HepG2 (cell line): ENCODE data around the gene CIDEA. TPM values are rescaled to one million over a fixed set of nuclear protein-coding genes. Genes with fewer than 3 reads are reported as not detected.

Experiments
- CAMTA2 ChIP-seq: sonication (generic); formaldehyde crosslinking; IDR thresholded peaks from 2 replicates; pipeline ENCODE4 v1.4.0; 2020; ENCODE audit warnings: mild to moderate bottlenecking, missing genetic modification reagents, borderline replicate concordance
- HDAC1 ChIP-seq: sonication (generic); formaldehyde crosslinking; IDR thresholded peaks from 2 replicates; pipeline ENCODE4 v1.5.1; 2020; ENCODE audit warnings: mild to moderate bottlenecking, missing genetic modification reagents
- JUNB ChIP-seq: sonication (generic); formaldehyde crosslinking; IDR thresholded peaks from 2 replicates; pipeline ENCODE4 v1.8.0; 2022; ENCODE audit warnings: missing genetic modification reagents, mild to moderate bottlenecking, borderline replicate concordance
- SMAD1 ChIP-seq: sonication (generic); formaldehyde crosslinking; IDR thresholded peaks from 2 replicates; pipeline ENCODE4 v1.4.0; 2020; ENCODE audit warnings: missing genetic modification reagents, low read depth, mild to moderate bottlenecking, borderline replicate concordance
- ZMAT3 ChIP-seq: sonication (generic); formaldehyde crosslinking; conservative IDR thresholded peaks from 2 replicates; pipeline ENCODE4 v1.7.0; 2021; ENCODE audit warnings: missing genetic modification reagents
- ZNF101 ChIP-seq: sonication (generic); formaldehyde crosslinking; IDR thresholded peaks from 2 replicates; pipeline ENCODE4 v1.4.0; 2020; ENCODE audit warnings: mild to moderate bottlenecking, low read depth, missing genetic modification reagents, borderline replicate concordance
- ZNF20 ChIP-seq: sonication (generic); formaldehyde crosslinking; IDR thresholded peaks from 2 replicates; pipeline ENCODE4 v1.4.0; 2020; ENCODE audit warnings: mild to moderate bottlenecking, moderate library complexity, missing genetic modification reagents
- ZNF468 ChIP-seq: sonication (generic); formaldehyde crosslinking; IDR thresholded peaks from 2 replicates; pipeline ENCODE4 v1.8.0; 2022; ENCODE audit warnings: mild to moderate bottlenecking, moderate library complexity, missing genetic modification reagents
- ZNF766 ChIP-seq: sonication (generic); formaldehyde crosslinking; IDR thresholded peaks from 2 replicates; pipeline ENCODE4 v1.5.0; 2020; ENCODE audit warnings: missing genetic modification reagents, borderline replicate concordance
- polyA plus RNA-seq, 8 experiments: library from polyadenylated mRNA; depleted of rRNA in 3 of 8; stranded (reverse) in 7 of 8; unstranded in 1 of 8; fragments of >200 nt; fragmentation: Illumina TruSeq in 4 of 8; extraction: Trizol in 4 of 8; gene quantifications; 2 replicates each; pipeline versions ENCODE4 v1.2.1 to v1.2.3, GENCODE V29; 2011 to 2016; ENCODE audit warnings: low read depth in 4 of 8, missing spikeins in 1 of 8, mixed read lengths in 1 of 8; ENCODE audit not compliant: insufficient read depth in 1 of 8
- total RNA-seq, 5 experiments: library from RNA; depleted of rRNA; stranded (reverse); fragments of >200 nt; fragmentation: Illumina TruSeq; extraction: Trizol; gene quantifications; 2 replicates each; pipeline ENCODE4 v1.2.3, GENCODE V29; 2016; ENCODE audit warnings: low read depth in 1 of 5
- TF ChIP-seq, protein P1 (sequence below): sonication (generic); formaldehyde crosslinking; IDR thresholded peaks from 2 replicates; pipeline ENCODE4 v1.8.1; 2022; ENCODE audit warnings: mild to moderate bottlenecking, missing genetic modification reagents
- TF ChIP-seq, protein P2 (sequence below), 2 experiments: sonication (generic) in 1 of 2; formaldehyde crosslinking in 1 of 2; IDR thresholded peaks; 2 replicates each; pipeline versions ENCODE4 v1.4.0 to v1.6.1; 2016 to 2020; ENCODE audit warnings: borderline replicate concordance in 1 of 2, low read depth in 1 of 2, mild to moderate bottlenecking in 1 of 2, missing genetic modification reagents in 1 of 2
- TF ChIP-seq, protein P3 (sequence below): sonication (generic); formaldehyde crosslinking; IDR thresholded peaks from 2 replicates; pipeline ENCODE4 v1.5.1; 2020; ENCODE audit warnings: mild to moderate bottlenecking, missing genetic modification reagents, borderline replicate concordance
- TF ChIP-seq, protein P4 (sequence below): sonication (generic); formaldehyde crosslinking; IDR thresholded peaks from 2 replicates; pipeline ENCODE4 v1.8.0; 2022; ENCODE audit warnings: missing genetic modification reagents, mild to moderate bottlenecking, borderline replicate concordance

The CIDEA gene
- total and polyA plus RNA-seq, 2 of the 13 experiments (the other 11 are each of a cell fraction or from before 2014, with no cell fraction given): not detected

DNA sequence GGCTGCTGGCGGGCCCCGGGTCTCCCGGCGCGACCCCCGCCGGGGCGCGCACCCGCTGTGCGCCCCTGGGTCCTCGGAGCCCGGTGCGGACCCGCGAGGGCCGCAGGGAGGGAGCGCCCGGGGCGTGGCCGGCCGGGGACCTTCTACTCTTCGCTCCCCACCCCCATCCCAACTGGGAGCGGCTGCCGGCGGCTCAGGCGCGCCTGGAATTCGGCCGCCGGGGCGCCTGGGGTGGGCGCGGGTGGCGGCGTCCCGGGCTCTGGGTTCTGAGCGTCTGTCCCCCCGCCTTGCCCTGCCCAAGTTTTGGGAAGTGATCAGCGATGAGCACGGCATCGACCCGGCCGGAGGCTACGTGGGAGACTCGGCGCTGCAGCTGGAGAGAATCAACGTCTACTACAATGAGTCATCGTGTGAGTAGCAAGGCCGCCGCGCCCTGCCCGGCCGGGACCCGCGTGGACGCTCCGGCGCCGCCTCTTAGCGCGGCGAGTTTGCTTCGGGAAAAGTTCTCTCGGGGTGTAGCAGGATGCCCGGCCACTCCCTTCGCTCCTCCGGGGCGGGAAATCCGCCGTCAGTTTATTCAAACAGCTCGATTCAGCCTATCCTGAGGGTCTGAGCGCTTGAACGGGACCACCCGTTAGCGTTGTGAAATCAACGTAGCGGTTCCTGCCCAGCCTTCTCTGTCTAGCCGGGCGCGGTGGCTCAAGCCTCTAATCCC is 54.4 kb downstream of the CIDEA start (continued):
- TF ChIP-seq, protein P1, sequence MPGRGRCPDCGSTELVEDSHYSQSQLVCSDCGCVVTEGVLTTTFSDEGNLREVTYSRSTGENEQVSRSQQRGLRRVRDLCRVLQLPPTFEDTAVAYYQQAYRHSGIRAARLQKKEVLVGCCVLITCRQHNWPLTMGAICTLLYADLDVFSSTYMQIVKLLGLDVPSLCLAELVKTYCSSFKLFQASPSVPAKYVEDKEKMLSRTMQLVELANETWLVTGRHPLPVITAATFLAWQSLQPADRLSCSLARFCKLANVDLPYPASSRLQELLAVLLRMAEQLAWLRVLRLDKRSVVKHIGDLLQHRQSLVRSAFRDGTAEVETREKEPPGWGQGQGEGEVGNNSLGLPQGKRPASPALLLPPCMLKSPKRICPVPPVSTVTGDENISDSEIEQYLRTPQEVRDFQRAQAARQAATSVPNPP: no peak
- TF ChIP-seq, protein P2, sequence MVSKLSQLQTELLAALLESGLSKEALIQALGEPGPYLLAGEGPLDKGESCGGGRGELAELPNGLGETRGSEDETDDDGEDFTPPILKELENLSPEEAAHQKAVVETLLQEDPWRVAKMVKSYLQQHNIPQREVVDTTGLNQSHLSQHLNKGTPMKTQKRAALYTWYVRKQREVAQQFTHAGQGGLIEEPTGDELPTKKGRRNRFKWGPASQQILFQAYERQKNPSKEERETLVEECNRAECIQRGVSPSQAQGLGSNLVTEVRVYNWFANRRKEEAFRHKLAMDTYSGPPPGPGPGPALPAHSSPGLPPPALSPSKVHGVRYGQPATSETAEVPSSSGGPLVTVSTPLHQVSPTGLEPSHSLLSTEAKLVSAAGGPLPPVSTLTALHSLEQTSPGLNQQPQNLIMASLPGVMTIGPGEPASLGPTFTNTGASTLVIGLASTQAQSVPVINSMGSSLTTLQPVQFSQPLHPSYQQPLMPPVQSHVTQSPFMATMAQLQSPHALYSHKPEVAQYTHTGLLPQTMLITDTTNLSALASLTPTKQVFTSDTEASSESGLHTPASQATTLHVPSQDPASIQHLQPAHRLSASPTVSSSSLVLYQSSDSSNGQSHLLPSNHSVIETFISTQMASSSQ (IDR thresholded peaks at IDR 0.05; ENCODE audit: low read depth): no peak
- TF ChIP-seq, protein P2 (CRISPR knock-in tag; IDR thresholded peaks at IDR 0.05; ENCODE audit: borderline replicate concordance): no peak
- TF ChIP-seq ZMAT3 (CRISPR knock-in tag) (0 out of 2 replicates have a peak, but pooled peaks have one; percentile 27), ZNF20 (CRISPR knock-in tag) (no peak), ZNF468 (CRISPR knock-in tag) (no peak), CAMTA2 (CRISPR knock-in tag) (0 out of 2 replicates have a peak, but pooled peaks have one; percentile 40), ZNF101 (no peak), SMAD1 (CRISPR knock-in tag) (no peak), HDAC1 (CRISPR knock-in tag) (no peak), JUNB (CRISPR knock-in tag) (no peak), ZNF766 (CRISPR knock-in tag) (0 out of 2 replicates have a peak, but pooled peaks have one; percentile 46)
- TF ChIP-seq, protein P3, sequence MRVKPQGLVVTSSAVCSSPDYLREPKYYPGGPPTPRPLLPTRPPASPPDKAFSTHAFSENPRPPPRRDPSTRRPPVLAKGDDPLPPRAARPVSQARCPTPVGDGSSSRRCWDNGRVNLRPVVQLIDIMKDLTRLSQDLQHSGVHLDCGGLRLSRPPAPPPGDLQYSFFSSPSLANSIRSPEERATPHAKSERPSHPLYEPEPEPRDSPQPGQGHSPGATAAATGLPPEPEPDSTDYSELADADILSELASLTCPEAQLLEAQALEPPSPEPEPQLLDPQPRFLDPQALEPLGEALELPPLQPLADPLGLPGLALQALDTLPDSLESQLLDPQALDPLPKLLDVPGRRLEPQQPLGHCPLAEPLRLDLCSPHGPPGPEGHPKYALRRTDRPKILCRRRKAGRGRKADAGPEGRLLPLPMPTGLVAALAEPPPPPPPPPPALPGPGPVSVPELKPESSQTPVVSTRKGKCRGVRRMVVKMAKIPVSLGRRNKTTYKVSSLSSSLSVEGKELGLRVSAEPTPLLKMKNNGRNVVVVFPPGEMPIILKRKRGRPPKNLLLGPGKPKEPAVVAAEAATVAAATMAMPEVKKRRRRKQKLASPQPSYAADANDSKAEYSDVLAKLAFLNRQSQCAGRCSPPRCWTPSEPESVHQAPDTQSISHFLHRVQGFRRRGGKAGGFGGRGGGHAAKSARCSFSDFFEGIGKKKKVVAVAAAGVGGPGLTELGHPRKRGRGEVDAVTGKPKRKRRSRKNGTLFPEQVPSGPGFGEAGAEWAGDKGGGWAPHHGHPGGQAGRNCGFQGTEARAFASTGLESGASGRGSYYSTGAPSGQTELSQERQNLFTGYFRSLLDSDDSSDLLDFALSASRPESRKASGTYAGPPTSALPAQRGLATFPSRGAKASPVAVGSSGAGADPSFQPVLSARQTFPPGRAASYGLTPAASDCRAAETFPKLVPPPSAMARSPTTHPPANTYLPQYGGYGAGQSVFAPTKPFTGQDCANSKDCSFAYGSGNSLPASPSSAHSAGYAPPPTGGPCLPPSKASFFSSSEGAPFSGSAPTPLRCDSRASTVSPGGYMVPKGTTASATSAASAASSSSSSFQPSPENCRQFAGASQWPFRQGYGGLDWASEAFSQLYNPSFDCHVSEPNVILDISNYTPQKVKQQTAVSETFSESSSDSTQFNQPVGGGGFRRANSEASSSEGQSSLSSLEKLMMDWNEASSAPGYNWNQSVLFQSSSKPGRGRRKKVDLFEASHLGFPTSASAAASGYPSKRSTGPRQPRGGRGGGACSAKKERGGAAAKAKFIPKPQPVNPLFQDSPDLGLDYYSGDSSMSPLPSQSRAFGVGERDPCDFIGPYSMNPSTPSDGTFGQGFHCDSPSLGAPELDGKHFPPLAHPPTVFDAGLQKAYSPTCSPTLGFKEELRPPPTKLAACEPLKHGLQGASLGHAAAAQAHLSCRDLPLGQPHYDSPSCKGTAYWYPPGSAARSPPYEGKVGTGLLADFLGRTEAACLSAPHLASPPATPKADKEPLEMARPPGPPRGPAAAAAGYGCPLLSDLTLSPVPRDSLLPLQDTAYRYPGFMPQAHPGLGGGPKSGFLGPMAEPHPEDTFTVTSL (CRISPR knock-in tag): no peak
- TF ChIP-seq, protein P4, sequence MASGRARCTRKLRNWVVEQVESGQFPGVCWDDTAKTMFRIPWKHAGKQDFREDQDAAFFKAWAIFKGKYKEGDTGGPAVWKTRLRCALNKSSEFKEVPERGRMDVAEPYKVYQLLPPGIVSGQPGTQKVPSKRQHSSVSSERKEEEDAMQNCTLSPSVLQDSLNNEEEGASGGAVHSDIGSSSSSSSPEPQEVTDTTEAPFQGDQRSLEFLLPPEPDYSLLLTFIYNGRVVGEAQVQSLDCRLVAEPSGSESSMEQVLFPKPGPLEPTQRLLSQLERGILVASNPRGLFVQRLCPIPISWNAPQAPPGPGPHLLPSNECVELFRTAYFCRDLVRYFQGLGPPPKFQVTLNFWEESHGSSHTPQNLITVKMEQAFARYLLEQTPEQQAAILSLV: no peak
